MM.1S (cell line): ENCODE data around the gene SLC41A2.

Experiments
- DNase-seq: peaks from one replicate; pipeline ENCODE4 v3.0.0-alpha.2; 2015
- H2AFZ ChIP-seq: fragments of 300-600 bp; sonication (generic); 2 replicates; pipeline ENCODE4 v1.6.0; 2016; ENCODE audit warnings: antibody characterized with exemption, low read length
- H3F3A ChIP-seq: fragments of 300-600 bp; sonication (generic); 2 replicates; pipeline ENCODE4 v1.6.1; 2016; ENCODE audit warnings: mild to moderate bottlenecking, antibody characterized with exemption, low read length, moderate library complexity, mixed read lengths; ENCODE audit not compliant: insufficient read depth
- H3K27ac ChIP-seq: fragments of 300-600 bp; sonication (generic); 2 replicates; pipeline ENCODE4 v1.5.1; 2016; ENCODE audit warnings: mild to moderate bottlenecking, low read length
- H3K27me3 ChIP-seq: fragments of 300-600 bp; sonication (generic); replicated peaks from 2 replicates; pipeline ENCODE4 v1.6.0; 2016; ENCODE audit warnings: low read length; ENCODE audit not compliant: insufficient read depth
- H3K36me3 ChIP-seq: fragments of 300-600 bp; sonication (generic); replicated peaks from 2 replicates; pipeline ENCODE4 v1.6.1; 2016; ENCODE audit warnings: mild to moderate bottlenecking, low read length, mixed read lengths; ENCODE audit not compliant: insufficient read depth
- H3K4me1 ChIP-seq: fragments of 300-600 bp; sonication (generic); 2 replicates; pipeline ENCODE4 v1.6.1; 2016; ENCODE audit warnings: low read length, mixed read lengths
- H3K4me2 ChIP-seq: fragments of 300-600 bp; sonication (generic); 2 replicates; pipeline ENCODE4 v1.6.0; 2016; ENCODE audit warnings: low read depth, low read length
- H3K4me3 ChIP-seq: fragments of 300-600 bp; sonication (generic); 2 replicates; pipeline ENCODE4 v1.5.1; 2016; ENCODE audit warnings: low read length, mixed read lengths
- H3K79me2 ChIP-seq: fragments of 300-600 bp; sonication (generic); 2 replicates; pipeline ENCODE4 v1.6.1; 2016; ENCODE audit warnings: mixed run types, low read length, mixed read lengths
- H3K9ac ChIP-seq: fragments of 300-600 bp; sonication (generic); 2 replicates; pipeline ENCODE4 v1.6.1; 2016; ENCODE audit warnings: low read length, mixed read lengths
- H3K9me2 ChIP-seq: fragments of 300-600 bp; sonication (generic); replicated peaks from 2 replicates; pipeline ENCODE4 v1.6.1; 2016; ENCODE audit warnings: mild to moderate bottlenecking, low read length, mixed read lengths; ENCODE audit not compliant: insufficient read depth
- H3K9me3 ChIP-seq: fragments of 300-600 bp; sonication (generic); replicated peaks from 2 replicates; pipeline ENCODE4 v1.6.1; 2016; ENCODE audit warnings: mild to moderate bottlenecking, low read length, mixed read lengths; ENCODE audit not compliant: insufficient read depth
- H4K20me1 ChIP-seq: fragments of 300-600 bp; sonication (generic); 2 replicates; pipeline ENCODE4 v1.6.1; 2016; ENCODE audit warnings: mild to moderate bottlenecking, low read length, moderate library complexity, mixed read lengths; ENCODE audit not compliant: insufficient read depth
- CTCF ChIP-seq: fragments of 300-600 bp; sonication (generic); IDR thresholded peaks from 2 replicates; pipeline ENCODE4 v1.5.1; 2016; ENCODE audit warnings: antibody characterized with exemption, low read length, mixed read lengths
- EZH2 ChIP-seq: fragments of 300-600 bp; sonication (generic); optimal IDR thresholded peaks from 2 replicates; pipeline ENCODE3; 2017; ENCODE audit warnings: low read depth, mild to moderate bottlenecking, antibody characterized with exemption, low read length, mixed read lengths
- EZH2phosphoT487 ChIP-seq: fragments of 300-600 bp; sonication (generic); IDR thresholded peaks from 2 replicates; pipeline ENCODE4 v1.6.1; 2018; ENCODE audit warnings: antibody characterized with exemption, low read length

The SLC41A2 gene

GRCh38 chr12:104969343-104969742 is 11.3 kb upstream of the SLC41A2 start:
- Histone ChIP-seq H3K36me3 (no peaks in the 10 kb centered on the region), H3K9me2 (no peaks in the 10 kb centered on the region), H3F3A (peaks cover 15% of the 10 kb centered on the region), H3K4me3 (no peak overlapping the region), H4K20me1 (no peaks in the 10 kb centered on the region), H3K9me3 (no peaks in the 10 kb centered on the region), H2AFZ (no peak overlapping the region), H3K4me1 (peaks cover 12% of the 10 kb centered on the region), H3K9ac (no peak overlapping the region), H3K79me2 (no peaks in the 10 kb centered on the region), H3K4me2 (no peak overlapping the region), H3K27me3 (no peaks in the 10 kb centered on the region), H3K27ac (no peak overlapping the region)
- no peak for DNase-seq
- TF ChIP-seq CTCF (no peak), EZH2 (no peak), EZH2phosphoT487 (no peak)

- Histone ChIP-seq H3K9me2 (no peaks in the 10 kb centered on the region), H3K9ac (no peak overlapping the region), H3K4me2 (peak overlapping the region; percentile 64), H3K79me2 (no peaks in the 10 kb centered on the region), H3K4me3 (peak overlapping the region; percentile 11; the same call in 1 of the 2 replicates), H3K4me1 (peaks cover 12% of the 10 kb centered on the region), H2AFZ (no peak overlapping the region), H3K27ac (no peak overlapping the region; the same call in 1 of the 2 replicates), H4K20me1 (no peaks in the 10 kb centered on the region), H3K9me3 (no peaks in the 10 kb centered on the region), H3K27me3 (no peaks in the 10 kb centered on the region), H3K36me3 (no peaks in the 10 kb centered on the region), H3F3A (peaks cover 13% of the 10 kb centered on the region)
- peak; percentile 73 for DNase-seq
- TF ChIP-seq EZH2phosphoT487 (no peak), CTCF (no peak)
Observed at GRCh38 chr12:104966677-104967076, 8.6 kb upstream of the SLC41A2 start.

- Histone ChIP-seq H3K27ac (no peak overlapping the region), H3K27me3 (no peaks in the 10 kb centered on the region), H3K4me2 (no peak overlapping the region), H3K9ac (no peak overlapping the region), H3K4me3 (no peak overlapping the region), H3K9me3 (no peaks in the 10 kb centered on the region), H3F3A (peaks cover 13% of the 10 kb centered on the region), H4K20me1 (no peaks in the 10 kb centered on the region), H3K79me2 (no peaks in the 10 kb centered on the region), H3K4me1 (peaks cover 15% of the 10 kb centered on the region), H3K9me2 (no peaks in the 10 kb centered on the region), H3K36me3 (no peaks in the 10 kb centered on the region), H2AFZ (no peak overlapping the region)
- DNase-seq, result no peak
- no peak for TF ChIP-seq CTCF
- no peak for TF ChIP-seq EZH2phosphoT487
- TF ChIP-seq EZH2, result no peak
Observed at GRCh38 chr12:104964856-104965205, 6.7 kb upstream of the SLC41A2 start.
